Esophagus (tissue), 2 donors: ENCODE data around the gene LDLRAD4. TPM values are rescaled to one million over a fixed set of nuclear protein-coding genes. Genes with fewer than 3 reads are reported as not detected.

Experiments used
- H3K27ac ChIP-seq, 2 donors: one replicate each; pipeline ENCODE4 v1.5.1; 2013; ENCODE audit warnings: low read depth in 2 of 2, mild to moderate bottlenecking in 2 of 2, inconsistent platforms in 1 of 2, low read length in 1 of 2, moderate library complexity in 1 of 2
- H3K27me3 ChIP-seq, 2 donors: one replicate each; pipeline ENCODE4 v1.6.1; 2013; ENCODE audit warnings: low read length in 2 of 2, control low read depth in 1 of 2, mild to moderate bottlenecking in 1 of 2; ENCODE audit not compliant: insufficient read depth in 2 of 2, control insufficient read depth in 1 of 2
- H3K36me3 ChIP-seq, 2 donors: one replicate each; pipeline ENCODE4 v1.6.1; 2013; ENCODE audit warnings: low read length in 1 of 2; ENCODE audit not compliant: control insufficient read depth in 2 of 2, insufficient read depth in 2 of 2
- H3K4me1 ChIP-seq, 2 donors: one replicate each; pipeline ENCODE4 v1.6.1; 2013; ENCODE audit warnings: low read length in 1 of 2; ENCODE audit not compliant: control insufficient read depth in 2 of 2, insufficient read depth in 2 of 2
- H3K4me3 ChIP-seq, 2 donors: one replicate each; pipeline ENCODE4 v1.5.1; 2013; ENCODE audit warnings: low read length in 2 of 2, mild to moderate bottlenecking in 2 of 2, low read depth in 1 of 2, moderate library complexity in 1 of 2
- H3K9me3 ChIP-seq, 2 donors: one replicate each; pipeline ENCODE4 v1.6.1; 2013; ENCODE audit warnings: mild to moderate bottlenecking in 2 of 2, low read depth in 1 of 2, low read length in 1 of 2, moderate library complexity in 1 of 2; ENCODE audit not compliant: control insufficient read depth in 2 of 2, insufficient read depth in 1 of 2
- WGBS, 2 donors: extraction: QIAGEN DNeasy Blood & Tissue Kit; methylation state at CpG; one replicate each; pipeline ENCODE4 v1.1.7; 2013; 5-methylcytosine and 5-hydroxymethylcytosine counted together
- polyA plus RNA-seq, 2 donors: library from polyadenylated mRNA; stranded (reverse); fragments of 200-250 nt; gene quantifications; one replicate each; pipeline ENCODE4 v1.2.3, GENCODE V29; 2013
- donor health status: healthy with polysubstance abuse.
- donor health status: Bipolar disorder and iron deficiency.

LDLRAD4 gene
- polyA plus RNA-seq, 2 donors = 0.79 to 0.99 TPM

DNA sequence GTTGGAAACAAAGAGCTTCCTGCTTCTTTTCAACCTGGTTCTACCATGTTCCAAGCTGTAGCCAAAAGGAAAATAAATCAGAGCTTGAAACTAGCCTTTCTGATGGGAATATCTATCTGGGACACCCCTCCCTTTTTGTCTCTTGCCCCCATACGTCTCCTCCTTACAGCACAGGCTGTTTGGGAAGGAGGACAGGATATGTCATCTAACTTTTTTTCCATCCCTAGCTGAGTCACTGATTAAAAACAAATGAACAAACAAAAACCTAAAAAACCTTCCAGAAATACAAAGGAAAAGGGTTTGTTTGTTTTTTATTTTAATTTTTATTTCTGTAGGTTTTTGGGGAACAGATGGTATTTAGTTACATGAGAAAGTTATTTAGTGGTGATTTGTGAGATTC, 356.2 kb downstream of the LDLRAD4 start:
- WGBS, 2 donors = 72 to 76% methylated on average over 1 of the region's 1 CpG
- no peak overlapping the region for H3K4me3 ChIP-seq
- no peaks in the 10 kb centered on the region for H3K9me3 ChIP-seq
- H3K27ac ChIP-seq = no peak overlapping the region
- no peaks in the 10 kb centered on the region for H3K36me3 ChIP-seq
- H3K4me1 ChIP-seq = no peaks in the 10 kb centered on the region
- no peaks in the 10 kb centered on the region for H3K27me3 ChIP-seq

DNA sequence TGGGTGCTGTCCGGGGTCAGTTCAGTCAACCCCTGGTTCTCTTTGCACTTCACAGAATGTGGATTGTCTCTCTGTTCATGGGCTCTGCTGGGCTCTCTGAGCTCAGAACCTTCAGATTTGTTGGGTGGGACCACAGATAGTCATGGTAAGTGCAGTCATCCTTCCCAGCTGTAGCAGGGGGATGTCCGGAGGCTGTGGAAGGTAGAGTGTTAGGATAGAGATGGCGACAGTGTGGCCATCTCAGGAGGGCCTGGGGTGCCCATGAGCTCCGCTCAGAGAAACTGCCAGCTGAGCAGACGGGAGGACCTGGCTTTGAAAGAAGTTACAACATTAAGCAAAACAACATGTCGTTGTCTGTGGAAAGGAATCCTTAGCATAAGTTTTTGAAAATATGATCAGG, 358.0 kb downstream of the LDLRAD4 start:
- H3K4me1 ChIP-seq = no peaks in the 10 kb centered on the region
- no peak overlapping the region for H3K4me3 ChIP-seq
- H3K27ac ChIP-seq = peak overlapping the region in 1 of 2 donors; percentile 25
- no peaks in the 10 kb centered on the region for H3K36me3 ChIP-seq
- no peaks in the 10 kb centered on the region for H3K27me3 ChIP-seq
- H3K9me3 ChIP-seq = no peaks in the 10 kb centered on the region
- 84 to 87% methylated on average over 6 of the region's 6 CpGs for WGBS, 2 donors

DNA sequence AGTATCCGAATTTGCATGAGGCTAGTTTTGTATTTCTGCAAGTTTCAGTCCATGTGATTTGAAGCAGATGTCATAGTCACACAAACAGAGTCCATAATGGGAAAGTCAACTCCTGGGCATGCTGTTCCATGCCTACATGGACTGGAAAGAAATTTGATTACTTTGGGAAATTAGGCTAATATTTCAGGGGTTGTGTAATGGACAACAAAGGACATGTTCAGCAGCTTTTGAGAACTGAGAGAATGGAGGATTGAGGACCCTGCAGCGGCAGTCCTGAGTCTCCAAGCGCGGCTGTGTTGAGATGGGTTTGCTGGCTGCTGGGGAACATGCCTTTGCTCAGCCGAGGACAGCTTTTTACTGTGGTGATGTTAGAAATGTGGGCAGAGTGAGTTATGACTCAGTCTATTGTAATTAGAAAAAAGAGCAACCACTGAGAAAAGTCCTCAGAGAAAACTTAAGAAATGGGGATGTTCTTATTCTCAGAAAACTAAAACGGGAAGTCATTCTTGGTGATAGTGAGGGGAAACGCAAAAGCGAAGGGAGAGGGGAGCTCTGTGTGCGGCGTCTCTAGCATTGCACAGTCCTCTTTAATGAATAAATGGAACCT, 358.6 kb downstream of the LDLRAD4 start:
- Histone ChIP-seq H3K4me1 (peaks cover 0 to under 1% of the 10 kb centered on the region in 2 donors), H3K9me3 (no peaks in the 10 kb centered on the region), H3K27me3 (no peaks in the 10 kb centered on the region), H3K36me3 (no peaks in the 10 kb centered on the region), H3K4me3 (no peak overlapping the region), H3K27ac (no peak overlapping the region)
- 62 to 63% methylated on average over 10 of the region's 10 CpGs for WGBS, 2 donors

DNA sequence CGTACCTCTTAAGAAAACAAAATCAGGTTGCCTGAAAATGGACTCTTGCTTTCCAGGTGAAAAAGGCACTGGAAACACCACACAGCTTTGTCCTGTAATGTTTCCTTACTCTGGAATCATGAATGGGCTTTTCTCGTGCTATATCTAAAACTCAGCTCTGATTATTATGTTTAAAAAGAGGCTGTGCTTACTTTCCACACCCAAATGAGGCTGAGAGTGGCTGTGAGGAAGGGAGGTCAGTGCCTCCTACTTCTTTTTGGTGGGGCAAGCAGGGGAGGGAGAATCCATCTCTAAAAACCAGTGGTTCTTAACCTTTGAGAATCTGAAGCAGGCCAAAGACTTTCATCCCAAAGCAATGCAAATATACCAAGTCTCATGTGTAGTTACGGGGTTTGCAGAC, 359.2 kb downstream of the LDLRAD4 start:
- 71 to 74% methylated on average over 3 of the region's 3 CpGs for WGBS, 2 donors
- Histone ChIP-seq H3K9me3 (no peaks in the 10 kb centered on the region), H3K27ac (no peak overlapping the region), H3K4me3 (no peak overlapping the region), H3K4me1 (peaks cover 0 to 3% of the 10 kb centered on the region in 2 donors), H3K36me3 (no peaks in the 10 kb centered on the region), H3K27me3 (no peaks in the 10 kb centered on the region)

DNA sequence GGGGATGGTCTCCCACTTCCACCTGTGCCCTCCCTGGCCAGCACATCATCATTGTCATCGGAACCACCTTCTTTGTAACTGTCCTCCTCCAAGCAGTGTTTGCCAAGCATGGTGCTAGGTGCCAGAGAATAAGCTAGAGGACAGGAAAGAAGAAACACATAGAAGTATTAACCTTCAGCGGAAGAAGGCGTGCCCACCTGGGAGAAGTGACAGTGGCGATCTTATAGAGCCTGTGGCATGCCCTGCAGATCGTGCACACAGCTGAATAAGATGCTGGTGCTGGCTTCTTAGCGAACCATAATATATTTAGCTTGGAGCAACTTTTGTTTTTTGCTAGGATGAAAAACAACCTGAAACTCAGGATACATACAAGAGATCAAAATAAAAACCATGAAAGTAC, 359.8 kb downstream of the LDLRAD4 start:
- H3K27me3 ChIP-seq = no peaks in the 10 kb centered on the region
- no peak overlapping the region for H3K27ac ChIP-seq
- H3K4me1 ChIP-seq = peaks cover 0 to 3% of the 10 kb centered on the region in 2 donors
- H3K9me3 ChIP-seq = no peaks in the 10 kb centered on the region
- H3K4me3 ChIP-seq = no peak overlapping the region
- no peaks in the 10 kb centered on the region for H3K36me3 ChIP-seq
- 79 to 86% methylated on average over 6 of the region's 6 CpGs for WGBS, 2 donors

DNA sequence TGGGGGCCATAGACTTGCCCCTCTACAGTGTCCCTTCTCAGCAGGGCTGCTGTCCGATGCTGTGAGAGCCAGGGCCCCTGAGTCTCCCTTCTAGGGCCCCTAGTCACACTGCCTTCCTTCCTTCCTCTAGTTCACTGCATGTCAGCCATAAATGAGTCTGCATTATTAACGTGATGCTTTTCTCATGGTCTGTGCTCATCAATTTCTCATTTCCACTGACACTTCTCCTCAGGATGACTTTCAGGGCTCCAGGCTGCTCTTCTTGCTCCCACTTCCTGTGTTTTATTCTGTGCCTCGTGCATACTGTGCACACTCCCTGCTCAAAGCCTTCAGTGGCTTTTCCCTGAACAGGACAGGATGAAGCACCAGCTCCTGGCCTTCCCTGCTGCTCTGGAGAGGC, 361.3 kb downstream of the LDLRAD4 start:
- Histone ChIP-seq H3K27ac (no peak overlapping the region), H3K27me3 (no peaks in the 10 kb centered on the region), H3K4me3 (no peak overlapping the region), H3K9me3 (no peaks in the 10 kb centered on the region), H3K4me1 (peaks cover 2 to 3% of the 10 kb centered on the region in 2 donors), H3K36me3 (no peaks in the 10 kb centered on the region)
- WGBS, 2 donors = 47 to 65% methylated on average over 3 of the region's 3 CpGs

DNA sequence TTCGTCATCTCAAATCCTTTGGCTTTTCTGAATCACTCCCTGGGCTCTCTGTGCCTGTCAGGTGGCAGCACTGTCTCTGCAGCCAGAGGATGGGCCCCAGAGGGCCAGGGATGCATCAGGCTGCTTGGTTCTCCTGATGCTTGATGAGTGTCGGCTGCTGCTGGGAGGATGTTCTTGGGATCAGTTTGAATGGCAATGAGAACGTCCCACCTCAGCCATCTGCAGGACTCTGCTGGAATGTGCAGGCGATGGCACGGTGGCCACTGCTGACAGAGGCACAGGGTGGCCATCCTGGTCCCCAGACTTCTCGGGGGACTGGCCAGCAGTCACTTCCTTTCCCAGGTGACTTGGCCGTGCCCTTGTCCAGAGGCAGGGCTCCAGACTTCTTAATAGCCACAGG, 361.8 kb downstream of the LDLRAD4 start:
- 85 to 86% methylated on average over 7 of the region's 7 CpGs for WGBS, 2 donors
- Histone ChIP-seq H3K36me3 (no peaks in the 10 kb centered on the region), H3K27me3 (no peaks in the 10 kb centered on the region), H3K4me1 (peaks cover 2 to 3% of the 10 kb centered on the region in 2 donors), H3K27ac (no peak overlapping the region), H3K9me3 (no peaks in the 10 kb centered on the region), H3K4me3 (no peak overlapping the region)

DNA sequence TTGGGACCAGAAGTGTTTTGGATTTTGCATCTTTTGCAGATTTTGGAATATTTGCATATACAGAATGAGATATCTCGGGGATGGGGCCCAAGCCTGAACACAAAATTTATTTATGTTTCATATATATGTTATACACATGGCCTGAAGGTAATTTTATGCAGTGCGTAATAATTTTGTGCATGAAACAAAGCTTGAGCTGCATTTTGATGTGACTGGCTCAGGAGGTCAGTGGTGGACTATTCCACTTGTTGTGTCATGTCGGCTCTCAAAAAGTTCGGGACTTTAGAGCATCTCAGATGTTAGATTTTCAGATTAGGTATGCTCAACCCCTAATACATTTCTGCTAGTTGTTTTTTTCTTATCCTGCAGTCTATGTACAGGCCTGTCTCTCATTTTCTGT, 362.4 kb downstream of the LDLRAD4 start:
- peaks cover 2 to 3% of the 10 kb centered on the region in 2 donors for H3K4me1 ChIP-seq
- H3K36me3 ChIP-seq = no peaks in the 10 kb centered on the region
- H3K27ac ChIP-seq = no peak overlapping the region
- H3K27me3 ChIP-seq = no peaks in the 10 kb centered on the region
- no peaks in the 10 kb centered on the region for H3K9me3 ChIP-seq
- no peak overlapping the region for H3K4me3 ChIP-seq
- WGBS, 2 donors = 90 to 93% methylated on average over 4 of the region's 4 CpGs

DNA sequence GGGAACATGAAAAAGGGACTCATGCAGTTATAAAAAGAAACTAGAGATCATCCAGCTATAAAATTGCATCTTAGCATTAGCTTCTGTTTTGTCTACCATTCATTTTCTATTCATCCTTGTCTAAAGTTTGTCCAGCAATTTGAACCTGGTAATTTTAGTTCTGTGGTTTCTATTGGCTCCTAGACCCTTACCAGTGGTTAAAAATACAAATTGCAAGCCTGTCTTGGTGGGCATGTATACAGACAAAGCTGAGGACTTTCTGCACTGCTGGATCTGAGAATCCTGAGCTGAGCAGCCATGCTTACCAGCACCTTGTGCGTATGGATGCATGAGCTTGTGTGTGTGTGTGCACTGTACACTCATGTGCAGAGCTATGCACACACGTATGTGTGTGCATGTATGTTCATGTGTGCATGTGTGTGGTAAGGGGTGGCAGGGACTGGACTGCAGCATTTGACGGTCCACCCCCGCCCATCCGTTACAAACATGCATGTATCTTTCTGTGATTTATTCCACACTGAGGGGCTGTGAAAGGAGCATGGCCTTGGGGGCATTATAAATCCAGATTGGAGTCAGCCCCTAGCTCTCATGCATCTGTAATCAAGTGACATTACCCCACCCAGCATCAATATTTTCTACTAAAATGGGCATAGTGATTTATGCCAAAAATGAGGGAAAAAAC, 363.1 kb downstream of the LDLRAD4 start:
- H3K9me3 ChIP-seq = no peaks in the 10 kb centered on the region
- no peaks in the 10 kb centered on the region for H3K27me3 ChIP-seq
- H3K4me3 ChIP-seq = no peak overlapping the region
- no peak overlapping the region for H3K27ac ChIP-seq
- no peaks in the 10 kb centered on the region for H3K36me3 ChIP-seq
- WGBS, 2 donors = 91 to 93% methylated on average over 5 of the region's 5 CpGs
- peaks cover 2 to 3% of the 10 kb centered on the region in 2 donors for H3K4me1 ChIP-seq

DNA sequence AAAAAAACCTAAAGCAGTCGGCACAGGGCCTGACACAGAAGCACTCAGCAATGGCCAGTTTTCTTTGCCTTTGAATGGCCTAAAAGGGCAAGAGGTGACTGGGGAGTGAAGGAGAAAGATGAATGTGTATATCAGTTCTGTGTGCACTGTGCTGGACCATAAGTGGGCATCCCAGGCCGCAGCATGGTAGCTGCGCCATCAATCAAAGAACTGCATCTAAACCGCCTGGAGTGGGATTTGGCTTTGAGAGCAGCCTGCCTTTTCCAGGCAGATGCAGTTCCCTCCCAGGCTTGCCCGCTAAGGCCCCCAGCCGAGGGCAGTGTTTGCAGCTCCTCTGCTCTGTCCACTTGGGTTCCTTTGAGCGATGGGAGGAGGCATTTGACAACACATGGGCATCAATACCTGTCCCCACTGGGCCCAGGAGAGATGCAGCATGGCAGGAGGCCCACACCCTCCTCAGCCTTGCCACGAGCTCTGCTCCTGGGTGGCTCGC, 363.7 kb downstream of the LDLRAD4 start:
- Histone ChIP-seq H3K9me3 (no peaks in the 10 kb centered on the region), H3K27ac (no peak overlapping the region)

More for the DNA sequence above, 363.7 kb downstream of the LDLRAD4 start:
- 86 to 87% methylated on average over 9 of the region's 9 CpGs for WGBS, 2 donors
- Histone ChIP-seq H3K4me3 (no peak overlapping the region), H3K27me3 (no peaks in the 10 kb centered on the region), H3K4me1 (peaks cover 2 to 3% of the 10 kb centered on the region in 2 donors), H3K36me3 (no peaks in the 10 kb centered on the region)
